Body of pancreas (tissue), 4 donors: ENCODE results near the gene STAT5B.

Experiments
- POLR2A ChIP-seq, 3 donors: fragments of 450-650 bp; IDR thresholded peaks; one replicate each; pipeline ENCODE4 v1.6.1; 2016; ENCODE audit warnings: antibody characterized with exemption in 3 of 3, mild to moderate bottlenecking in 2 of 3
- TF ChIP-seq, protein P1 (sequence below), 7 experiments: fragments of 450-650 bp in 4 of 7; fragments of 200-600 bp in 3 of 7; sonication (generic) in 3 of 7; IDR thresholded peaks; one replicate each; pipeline ENCODE4 v1.5.1; 2016 to 2019; ENCODE audit warnings: antibody characterized with exemption in 7 of 7

DNA sequence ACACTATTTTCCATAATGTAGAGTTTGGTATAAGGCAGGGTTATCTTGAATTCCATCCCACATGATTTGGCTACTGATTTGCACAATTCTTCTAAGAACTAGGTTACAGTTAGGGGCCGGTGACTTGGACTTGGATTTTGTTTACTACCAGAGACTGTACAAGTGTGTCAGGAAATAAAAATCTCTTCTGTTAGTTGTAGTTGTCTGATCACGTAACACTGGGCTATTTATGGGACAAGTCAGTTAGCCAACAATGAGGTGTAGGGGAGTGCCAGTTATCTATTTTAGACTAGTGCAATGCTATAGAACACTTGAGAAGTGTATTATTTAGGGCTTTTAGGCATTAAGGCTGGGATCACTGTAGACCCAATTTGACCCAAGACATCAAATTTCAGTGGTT is 42.2 kb downstream of the STAT5B start:
- TF ChIP-seq, protein P1, sequence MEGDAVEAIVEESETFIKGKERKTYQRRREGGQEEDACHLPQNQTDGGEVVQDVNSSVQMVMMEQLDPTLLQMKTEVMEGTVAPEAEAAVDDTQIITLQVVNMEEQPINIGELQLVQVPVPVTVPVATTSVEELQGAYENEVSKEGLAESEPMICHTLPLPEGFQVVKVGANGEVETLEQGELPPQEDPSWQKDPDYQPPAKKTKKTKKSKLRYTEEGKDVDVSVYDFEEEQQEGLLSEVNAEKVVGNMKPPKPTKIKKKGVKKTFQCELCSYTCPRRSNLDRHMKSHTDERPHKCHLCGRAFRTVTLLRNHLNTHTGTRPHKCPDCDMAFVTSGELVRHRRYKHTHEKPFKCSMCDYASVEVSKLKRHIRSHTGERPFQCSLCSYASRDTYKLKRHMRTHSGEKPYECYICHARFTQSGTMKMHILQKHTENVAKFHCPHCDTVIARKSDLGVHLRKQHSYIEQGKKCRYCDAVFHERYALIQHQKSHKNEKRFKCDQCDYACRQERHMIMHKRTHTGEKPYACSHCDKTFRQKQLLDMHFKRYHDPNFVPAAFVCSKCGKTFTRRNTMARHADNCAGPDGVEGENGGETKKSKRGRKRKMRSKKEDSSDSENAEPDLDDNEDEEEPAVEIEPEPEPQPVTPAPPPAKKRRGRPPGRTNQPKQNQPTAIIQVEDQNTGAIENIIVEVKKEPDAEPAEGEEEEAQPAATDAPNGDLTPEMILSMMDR (IDR thresholded peaks at IDR 0.05): no peak
- no peak for TF ChIP-seq POLR2A (IDR thresholded peaks at IDR 0.05)
